ENCODE data around the gene SMG5. TPM values are rescaled to one million over a fixed set of nuclear protein-coding genes. Genes with fewer than 3 reads are reported as not detected.

SMG5 gene
- total and polyA plus RNA-seq, 8 donors: 49.5 to 71.1 (median 54.6) TPM

GRCh38 chr1:156242738-156243137 is 39.9 kb downstream of the SMG5 start:
- ATAC-seq (no peak), DNase-seq (peak in 1 of 4 donors; percentile 43)
- intact Hi-C loops (cut with DNase I): no loop called here
- Histone ChIP-seq H3K4me1 (peaks cover 8 to 30% of the 10 kb centered on the region in 2 donors), H3K9me3 (no peaks in the 10 kb centered on the region), H3K27me3 (peaks cover 0 to 25% of the 10 kb centered on the region in 2 donors), H3K4me3 (no peak overlapping the region), H3K36me3 (peaks cover 0 to 46% of the 10 kb centered on the region in 2 donors), H3K27ac (no peak overlapping the region)
- TF ChIP-seq, protein P1, sequence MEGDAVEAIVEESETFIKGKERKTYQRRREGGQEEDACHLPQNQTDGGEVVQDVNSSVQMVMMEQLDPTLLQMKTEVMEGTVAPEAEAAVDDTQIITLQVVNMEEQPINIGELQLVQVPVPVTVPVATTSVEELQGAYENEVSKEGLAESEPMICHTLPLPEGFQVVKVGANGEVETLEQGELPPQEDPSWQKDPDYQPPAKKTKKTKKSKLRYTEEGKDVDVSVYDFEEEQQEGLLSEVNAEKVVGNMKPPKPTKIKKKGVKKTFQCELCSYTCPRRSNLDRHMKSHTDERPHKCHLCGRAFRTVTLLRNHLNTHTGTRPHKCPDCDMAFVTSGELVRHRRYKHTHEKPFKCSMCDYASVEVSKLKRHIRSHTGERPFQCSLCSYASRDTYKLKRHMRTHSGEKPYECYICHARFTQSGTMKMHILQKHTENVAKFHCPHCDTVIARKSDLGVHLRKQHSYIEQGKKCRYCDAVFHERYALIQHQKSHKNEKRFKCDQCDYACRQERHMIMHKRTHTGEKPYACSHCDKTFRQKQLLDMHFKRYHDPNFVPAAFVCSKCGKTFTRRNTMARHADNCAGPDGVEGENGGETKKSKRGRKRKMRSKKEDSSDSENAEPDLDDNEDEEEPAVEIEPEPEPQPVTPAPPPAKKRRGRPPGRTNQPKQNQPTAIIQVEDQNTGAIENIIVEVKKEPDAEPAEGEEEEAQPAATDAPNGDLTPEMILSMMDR (IDR thresholded peaks at IDR 0.05): no peak

DNA sequence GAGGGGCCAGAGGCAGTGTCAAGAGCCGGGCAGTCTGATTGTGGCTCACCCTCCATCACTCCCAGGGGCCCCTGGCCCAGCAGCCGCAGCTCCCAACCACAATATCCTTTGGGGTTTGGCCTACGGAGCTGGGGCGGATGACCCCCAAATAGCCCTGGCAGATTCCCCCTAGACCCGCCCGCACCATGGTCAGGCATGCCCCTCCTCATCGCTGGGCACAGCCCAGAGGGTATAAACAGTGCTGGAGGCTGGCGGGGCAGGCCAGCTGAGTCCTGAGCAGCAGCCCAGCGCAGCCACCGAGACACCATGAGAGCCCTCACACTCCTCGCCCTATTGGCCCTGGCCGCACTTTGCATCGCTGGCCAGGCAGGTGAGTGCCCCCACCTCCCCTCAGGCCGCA is 40.7 kb downstream of the SMG5 start, which contains the start of gene BGLAP:
Gene BGLAP (plus strand): TSS at position 259 of the 400 bp plus-strand sequence. CDS start 48 bp downstream, at position 307.
- Histone ChIP-seq H3K27me3 (peaks cover 0 to 25% of the 10 kb centered on the region in 2 donors), H3K27ac (no peak within 1 kb of the TSS), H3K4me3 (no peak within 1 kb of the TSS), H3K36me3 (peaks cover 0 to 54% of the 10 kb centered on the region in 2 donors), H3K9me3 (no peaks in the 10 kb centered on the region), H3K4me1 (peaks cover 8 to 22% of the 10 kb centered on the region in 2 donors)
- ATAC-seq (no peak), DNase-seq (peak in 1 of 4 donors; percentile 53)
- intact Hi-C loops (cut with DNase I): no loop called here
- TF ChIP-seq, protein P1 (IDR thresholded peaks at IDR 0.05): no peak

DNA sequence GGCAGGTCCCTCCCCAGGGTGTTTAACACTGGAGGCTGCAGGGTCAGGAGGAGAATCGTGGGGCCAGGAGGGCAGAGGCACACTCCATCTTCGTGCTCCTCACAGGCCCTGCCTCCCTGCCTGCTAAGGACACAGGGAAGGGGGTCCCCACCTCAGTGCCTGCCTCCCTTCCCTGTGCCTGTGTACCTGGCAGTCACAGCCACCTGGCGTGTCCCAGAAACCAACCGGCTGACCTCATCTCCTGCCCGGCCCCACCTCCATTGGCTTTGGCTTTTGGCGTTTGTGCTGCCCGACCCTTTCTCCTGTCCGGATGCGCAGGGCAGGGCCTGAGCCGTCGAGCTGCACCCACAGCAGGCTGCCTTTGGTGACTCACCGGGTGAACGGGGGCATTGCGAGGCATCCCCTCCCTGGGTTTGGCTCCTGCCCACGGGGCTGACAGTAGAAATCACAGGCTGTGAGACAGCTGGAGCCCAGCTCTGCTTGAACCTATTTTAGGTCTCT is 41.3 kb downstream of the SMG5 start:
- Histone ChIP-seq H3K9me3 (no peaks in the 10 kb centered on the region), H3K27ac (no peak overlapping the region), H3K4me1 (peaks cover 8 to 16% of the 10 kb centered on the region in 2 donors), H3K4me3 (no peak overlapping the region), H3K36me3 (peaks cover 0 to 60% of the 10 kb centered on the region in 2 donors), H3K27me3 (peaks cover 0 to 20% of the 10 kb centered on the region in 2 donors)
- TF ChIP-seq, protein P1 (IDR thresholded peaks at IDR 0.05): no peak
- DNase-seq: peak in 1 of 4 donors; percentile 75
- intact Hi-C loops (cut with DNase I): no loop called here
- ATAC-seq: no peak

GRCh38 chr1:156238248-156238647 is 44.4 kb downstream of the SMG5 start:
- H3K27ac ChIP-seq: no peak overlapping the region
- no peaks in the 10 kb centered on the region for H3K4me1 ChIP-seq
- DNase-seq (no peak), ATAC-seq (no peak)
- TF ChIP-seq, protein P1 (IDR thresholded peaks at IDR 0.05): no peak
- no peak overlapping the region for H3K4me3 ChIP-seq
- H3K27me3 ChIP-seq: no peaks in the 10 kb centered on the region
- H3K36me3 ChIP-seq: peaks cover 0 to 90% of the 10 kb centered on the region in 2 donors
- intact Hi-C loops (cut with DNase I): no loop called here
- no peaks in the 10 kb centered on the region for H3K9me3 ChIP-seq

- intact Hi-C loops (cut with DNase I): no loop called here
- ATAC-seq: no peak
- peak in 1 of 4 donors; percentile 60 for DNase-seq
These were observed 46.5 kb downstream of the SMG5 start for GRCh38 chr1:156236164-156236563.

More at GRCh38 chr1:156236164-156236563, 46.5 kb downstream of the SMG5 start:
- H3K4me1 ChIP-seq: no peaks in the 10 kb centered on the region
- H3K9me3 ChIP-seq: no peaks in the 10 kb centered on the region
- peaks cover 0 to 82% of the 10 kb centered on the region in 2 donors for H3K36me3 ChIP-seq
- TF ChIP-seq, protein P1 (IDR thresholded peaks at IDR 0.05): no peak
- no peaks in the 10 kb centered on the region for H3K27me3 ChIP-seq
- H3K27ac ChIP-seq: no peak overlapping the region
- no peak overlapping the region for H3K4me3 ChIP-seq
